Neural progenitor cell (in vitro differentiated cells): ENCODE results near the gene EXOC4. TPM values are rescaled to one million over a fixed set of nuclear protein-coding genes. Genes with fewer than 3 reads are reported as not detected.

Experiments
- DNase-seq: peaks from one replicate; pipeline ENCODE4 v3.0.0-alpha.2; 2016; ENCODE audit warnings: low spot score
- H2AFZ ChIP-seq: fragments of 200-600 bp; sonication (generic); replicated peaks from 2 replicates; pipeline ENCODE4 v1.6.1; 2016; ENCODE audit warnings: antibody characterized with exemption
- H3F3A ChIP-seq: fragments of 200-600 bp; sonication (generic); 2 replicates; pipeline ENCODE4 v1.6.1; 2016; ENCODE audit warnings: antibody characterized with exemption, low read depth
- H3K27ac ChIP-seq: fragments of 200-600 bp; sonication (generic); 2 replicates; pipeline ENCODE4 v1.5.1; 2016; ENCODE audit warnings: mild to moderate bottlenecking
- H3K27me3 ChIP-seq: fragments of 200-600 bp; sonication (generic); 2 replicates; pipeline ENCODE4 v1.6.1; 2016; ENCODE audit warnings: mild to moderate bottlenecking, moderate library complexity
- H3K36me3 ChIP-seq: fragments of 200-600 bp; sonication (generic); 2 replicates; pipeline ENCODE4 v1.5.1; 2016
- H3K4me1 ChIP-seq: fragments of 200-600 bp; sonication (generic); 2 replicates; pipeline ENCODE4 v1.6.1; 2016; ENCODE audit warnings: mixed run types
- H3K4me2 ChIP-seq: fragments of 200-600 bp; sonication (generic); 2 replicates; pipeline ENCODE4 v1.6.1; 2016
- H3K4me3 ChIP-seq: fragments of 200-600 bp; sonication (generic); 2 replicates; pipeline ENCODE4 v1.5.1; 2016
- H3K79me2 ChIP-seq: fragments of 200-600 bp; sonication (generic); 2 replicates; pipeline ENCODE4 v1.6.1; 2016; ENCODE audit warnings: low read depth
- H3K9ac ChIP-seq: fragments of 200-600 bp; sonication (generic); 2 replicates; pipeline ENCODE4 v1.6.1; 2016
- H3K9me3 ChIP-seq: fragments of 200-600 bp; sonication (generic); 2 replicates; pipeline ENCODE4 v1.5.1; 2016; ENCODE audit warnings: low read depth
- H4K20me1 ChIP-seq: fragments of 200-600 bp; sonication (generic); 2 replicates; pipeline ENCODE4 v1.6.1; 2016; ENCODE audit warnings: low read depth
- H3K27ac Mint-ChIP-seq: 3 replicates; pipeline ENCODE4 v1.8.0; 2021; ENCODE audit warnings: mixed read lengths
- H3K27me3 Mint-ChIP-seq: 2 replicates; pipeline ENCODE4 v1.8.0; 2022; ENCODE audit warnings: low read depth, mild to moderate bottlenecking, inconsistent platforms, moderate library complexity, mixed read lengths; ENCODE audit not compliant: insufficient read depth
- H3K36me3 Mint-ChIP-seq: 3 replicates; pipeline ENCODE4 v1.8.0; 2021; ENCODE audit warnings: mixed read lengths
- H3K4me1 Mint-ChIP-seq: 3 replicates; pipeline ENCODE4 v1.8.0; 2021; ENCODE audit warnings: mixed read lengths
- H3K4me3 Mint-ChIP-seq: 3 replicates; pipeline ENCODE4 v1.8.0; 2021; ENCODE audit warnings: mild to moderate bottlenecking, moderate library complexity, mixed read lengths
- H3K9me3 Mint-ChIP-seq: 3 replicates; pipeline ENCODE4 v1.8.0; 2020; ENCODE audit warnings: mixed read lengths
- CTCF ChIP-seq: fragments of 200-600 bp; sonication (generic); IDR thresholded peaks from 2 replicates; pipeline ENCODE4 v1.5.1; 2017; ENCODE audit warnings: antibody characterized with exemption, mild to moderate bottlenecking
- EZH2 ChIP-seq: fragments of 200-600 bp; sonication (generic); IDR thresholded peaks from 2 replicates; pipeline ENCODE4 v1.6.1; 2017; ENCODE audit warnings: antibody characterized with exemption, mild to moderate bottlenecking, moderate library complexity
- EZH2phosphoT487 ChIP-seq: fragments of 200-600 bp; sonication (generic); IDR thresholded peaks from 2 replicates; pipeline ENCODE4 v1.6.1; 2017; ENCODE audit warnings: antibody characterized with exemption
- total RNA-seq: library from RNA; depleted of rRNA; stranded (reverse); fragments of >200 nt; gene quantifications from 2 replicates; pipeline ENCODE4 v1.2.3, GENCODE V29; 2015; ENCODE audit warnings: low replicate concordance

Gene EXOC4
- total RNA-seq, 1 donor from 2014 or later: 129 TPM

GRCh38 chr7:133303372-133303771, 50.5 kb downstream of the EXOC4 start:
- no peaks in the 10 kb centered on the region for H3K9me3 ChIP-seq
- H4K20me1 ChIP-seq: no peaks in the 10 kb centered on the region
- H3K27ac Mint-ChIP-seq: no peak overlapping the region
- H3K27me3 ChIP-seq: no peaks in the 10 kb centered on the region
- H3K9me3 Mint-ChIP-seq: no peaks in the 10 kb centered on the region
- H3K79me2 ChIP-seq: peaks cover 19% of the 10 kb centered on the region
- DNase-seq: no peak
- no peak overlapping the region for H3K27ac ChIP-seq
- no peak overlapping the region for H3K4me2 ChIP-seq
- H2AFZ ChIP-seq: no peak overlapping the region
- no peak for TF ChIP-seq CTCF
- TF ChIP-seq EZH2: no peak
- TF ChIP-seq EZH2phosphoT487: no peak
- H3K27me3 Mint-ChIP-seq: no peaks in the 10 kb centered on the region
- H3K4me1 ChIP-seq: peaks cover 6% of the 10 kb centered on the region
- H3K4me1 Mint-ChIP-seq: peaks cover 5% of the 10 kb centered on the region
- no peak overlapping the region for H3K4me3 Mint-ChIP-seq
- H3K9ac ChIP-seq: no peak overlapping the region
- H3K36me3 Mint-ChIP-seq: peaks cover 22% of the 10 kb centered on the region
- no peaks in the 10 kb centered on the region for H3F3A ChIP-seq
- peaks cover 13% of the 10 kb centered on the region for H3K36me3 ChIP-seq
- H3K4me3 ChIP-seq: no peak overlapping the region

GRCh38 chr7:133303931-133304330, 51.1 kb downstream of the EXOC4 start:
- H3K27ac Mint-ChIP-seq: no peak overlapping the region
- Histone ChIP-seq H3K9ac (peak overlapping the region; percentile 28), H3K4me3 (no peak overlapping the region), H3K27me3 (no peaks in the 10 kb centered on the region), H3F3A (no peaks in the 10 kb centered on the region), H3K4me2 (no peak overlapping the region), H4K20me1 (no peaks in the 10 kb centered on the region), H3K36me3 (peaks cover 13% of the 10 kb centered on the region), H3K9me3 (no peaks in the 10 kb centered on the region), H3K79me2 (peaks cover 14% of the 10 kb centered on the region), H3K4me1 (peaks cover 4% of the 10 kb centered on the region), H3K27ac (no peak overlapping the region), H2AFZ (no peak overlapping the region)
- no peak for DNase-seq
- TF ChIP-seq CTCF (no peak), EZH2phosphoT487 (no peak), EZH2 (no peak)
- peaks cover under 1% of the 10 kb centered on the region for H3K27me3 Mint-ChIP-seq
- peaks cover 25% of the 10 kb centered on the region for H3K36me3 Mint-ChIP-seq
- H3K4me1 Mint-ChIP-seq: peaks cover 5% of the 10 kb centered on the region
- no peaks in the 10 kb centered on the region for H3K9me3 Mint-ChIP-seq
- no peak overlapping the region for H3K4me3 Mint-ChIP-seq

DNA sequence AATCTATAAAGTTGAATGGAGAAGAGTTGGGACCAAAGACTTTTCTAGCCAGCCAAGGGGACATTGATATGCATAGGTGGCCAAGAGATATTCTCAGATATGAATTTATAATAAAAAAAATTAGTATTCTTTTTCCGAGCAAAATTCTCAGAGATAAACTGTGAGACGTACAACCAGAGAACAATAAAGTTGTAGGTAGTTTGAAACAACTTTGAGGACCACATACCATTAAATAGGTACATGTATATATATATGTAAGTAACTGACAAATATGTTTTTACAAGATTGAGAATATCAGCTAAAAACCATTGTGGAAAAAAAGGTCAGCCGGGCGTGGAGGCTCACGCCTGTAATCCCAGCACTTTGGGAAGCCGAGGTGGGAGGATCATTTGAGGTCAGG, 56.5 kb downstream of the EXOC4 start:
- Histone ChIP-seq H3K36me3 (peaks cover 13% of the 10 kb centered on the region), H3K9me3 (no peaks in the 10 kb centered on the region), H3F3A (no peaks in the 10 kb centered on the region), H3K27ac (no peak overlapping the region), H3K9ac (no peak overlapping the region), H2AFZ (no peak overlapping the region), H3K4me2 (no peak overlapping the region), H3K79me2 (no peaks in the 10 kb centered on the region), H3K4me3 (no peak overlapping the region), H3K4me1 (peaks cover 5% of the 10 kb centered on the region), H4K20me1 (peaks cover 6% of the 10 kb centered on the region), H3K27me3 (no peaks in the 10 kb centered on the region)
- Mint-ChIP-seq H3K36me3 (peaks cover 34% of the 10 kb centered on the region), H3K27me3 (peaks cover 2% of the 10 kb centered on the region), H3K9me3 (no peaks in the 10 kb centered on the region), H3K4me1 (peaks cover 1% of the 10 kb centered on the region), H3K27ac (no peak overlapping the region), H3K4me3 (no peak overlapping the region)
- no peak for DNase-seq
- TF ChIP-seq EZH2 (no peak), EZH2phosphoT487 (no peak), CTCF (no peak)
